ENCODE measurements around the gene IMPDH1.
A peak's percentile ranks its signal among the peaks of the same experiment; 100 is the strongest.
"Not testable (repeated sequence)": the region's sequence is repeated elsewhere in the genome, so short reads cannot be mapped to it uniquely, and the experiment has no call there.

IMPDH1 gene

DNA sequence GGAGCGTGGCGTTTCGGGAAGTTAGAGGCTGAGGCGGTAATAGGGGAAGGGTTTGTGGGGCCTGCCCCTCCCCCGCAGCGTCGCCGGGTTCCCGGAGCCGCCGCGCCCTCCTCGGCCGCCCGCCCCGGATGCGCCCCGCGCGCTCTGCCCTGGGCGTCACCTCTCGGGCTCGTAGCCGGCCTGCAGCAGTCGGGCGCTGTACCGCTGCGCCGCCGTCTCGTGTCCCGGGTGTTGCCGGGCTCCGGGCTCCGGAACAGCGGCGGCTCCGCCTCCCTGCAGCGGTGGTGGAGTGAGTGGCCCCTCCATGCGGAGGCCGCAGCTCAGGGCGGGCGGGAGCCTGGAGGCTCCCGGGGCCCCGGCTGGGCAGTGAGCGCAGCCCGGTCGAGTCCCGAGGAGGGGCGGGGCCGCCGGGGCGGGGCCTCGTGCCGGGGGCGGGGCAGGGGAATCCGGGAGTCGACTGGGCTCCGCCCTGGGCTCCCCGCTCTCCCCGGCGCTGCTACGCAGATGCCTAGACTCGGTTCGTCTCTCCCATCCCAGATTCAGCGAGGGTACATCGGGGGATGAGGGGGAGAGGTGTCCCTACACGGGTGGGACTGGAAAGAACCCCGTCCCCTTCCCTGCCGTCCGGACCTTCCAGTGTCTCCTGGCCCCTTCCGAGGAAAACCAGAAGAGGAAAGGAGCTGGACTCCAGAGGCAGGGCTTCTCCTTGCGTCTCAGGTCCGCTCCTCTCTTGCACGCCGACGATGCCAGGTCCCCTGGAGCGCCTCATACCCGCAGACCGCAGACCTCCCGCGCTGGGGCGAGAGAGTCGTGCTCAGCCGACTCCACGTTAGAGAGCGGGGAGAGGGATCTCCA, at the start of gene IMPDH1:
IMPDH1 (minus strand) TSS at position 387 of the 855 bp plus-strand sequence; CDS start at position 306, 81 bp downstream.
- H3K9me3 ChIP-seq (ENCODE audit: control insufficient read depth, low read length): peaks cover 10% of the 10 kb centered on the region
- peak within 1 kb of the TSS; percentile 85 for H3K4me3 ChIP-seq (ENCODE audit: low read length)
- no peaks in the 10 kb centered on the region for H3K27me3 ChIP-seq (replicated peaks; ENCODE audit: control insufficient read depth, insufficient read depth, low read length)
- H3K4me1 ChIP-seq (ENCODE audit: control insufficient read depth, insufficient read depth, low read length): peaks cover 34% of the 10 kb centered on the region
- H3K36me3 ChIP-seq (ENCODE audit: control insufficient read depth, insufficient read depth, low read length, severe bottlenecking): no peaks in the 10 kb centered on the region
- DNase-seq (ENCODE audit: low read depth): peak; percentile 93
- peak within 1 kb of the TSS; percentile 90 for H3K9ac ChIP-seq (ENCODE audit: low read length)

DNA sequence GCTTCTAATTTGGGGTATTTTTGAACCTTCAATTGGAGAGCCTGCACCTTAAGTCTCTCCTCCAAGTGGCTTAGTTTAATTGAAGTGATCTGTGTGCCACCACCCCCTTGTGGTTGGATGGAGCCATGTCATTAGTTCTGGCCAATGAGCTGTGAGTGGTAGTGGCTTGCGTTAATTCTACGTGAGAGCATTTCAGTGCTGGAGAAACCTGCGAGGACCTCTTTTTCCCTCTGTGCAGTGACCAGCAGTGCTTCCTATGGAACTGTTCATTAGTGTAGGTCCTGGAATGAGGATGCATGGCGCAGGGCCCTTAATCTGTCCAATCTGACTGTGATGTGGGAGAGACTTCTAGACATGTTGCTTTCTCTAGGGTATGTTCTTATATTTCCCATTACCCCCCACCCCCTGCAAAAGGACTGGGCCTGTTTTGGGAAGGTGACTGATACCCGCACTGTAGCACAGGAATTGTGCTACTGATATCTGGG, 49.7 kb upstream of the IMPDH1 start:
- Histone ChIP-seq H3K36me3 (ENCODE audit: control insufficient read depth, insufficient read depth, low read length, severe bottlenecking) (peaks cover 26% of the 10 kb centered on the region), H3K4me1 (ENCODE audit: control insufficient read depth, insufficient read depth, low read length) (peaks cover 39% of the 10 kb centered on the region), H3K27me3 (replicated peaks; ENCODE audit: control insufficient read depth, insufficient read depth, low read length) (no peaks in the 10 kb centered on the region), H3K9ac (ENCODE audit: low read length) (peak overlapping the region; percentile 94), H3K4me3 (ENCODE audit: low read length) (peak overlapping the region; percentile 92), H3K9me3 (ENCODE audit: control insufficient read depth, low read length) (no peaks in the 10 kb centered on the region)
- peak; percentile 71 for DNase-seq (ENCODE audit: low read depth)

DNA sequence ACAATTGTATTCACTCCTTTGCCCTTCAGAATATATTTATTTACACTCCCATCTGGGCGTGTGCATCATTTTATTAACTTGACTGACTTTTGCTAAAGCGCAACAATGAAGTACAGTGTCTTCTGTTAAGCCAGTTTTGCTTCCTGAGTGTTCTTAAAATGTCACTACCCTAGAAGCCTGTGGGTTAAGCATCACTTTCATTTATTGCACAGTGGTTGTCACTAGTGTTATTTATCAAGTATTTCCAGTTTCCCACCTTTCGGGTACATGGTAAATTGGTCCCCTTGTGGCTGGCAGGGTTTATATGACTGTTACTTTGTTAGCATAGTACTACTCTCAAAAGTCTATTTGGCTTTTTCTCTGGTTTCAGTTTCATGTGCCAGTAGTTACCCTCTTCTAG, 49.2 kb upstream of the IMPDH1 start:
- Histone ChIP-seq H3K4me3 (ENCODE audit: low read length) (peak overlapping the region; percentile 92), H3K4me1 (ENCODE audit: control insufficient read depth, insufficient read depth, low read length) (peaks cover 42% of the 10 kb centered on the region)

DNA sequence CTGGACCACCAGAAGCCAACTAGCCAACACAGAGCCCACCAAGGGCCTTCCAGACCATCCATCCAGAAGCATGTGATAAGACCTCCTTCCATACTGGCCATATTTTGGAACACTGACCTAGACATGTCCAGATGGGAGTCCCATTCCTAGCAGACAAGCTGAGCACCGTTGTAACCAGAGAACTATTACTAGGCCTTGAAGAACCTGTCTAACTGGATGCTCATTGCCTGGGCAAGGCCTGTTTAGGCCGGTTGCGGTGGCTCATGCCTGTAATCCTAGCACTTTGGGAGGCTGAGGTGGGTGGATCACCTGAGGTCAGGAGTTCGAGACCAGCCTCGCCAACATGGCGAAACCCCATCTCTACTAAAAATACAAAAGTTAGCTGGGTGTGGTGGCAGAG, 47.6 kb upstream of the IMPDH1 start:
- DNase-seq (ENCODE audit: low read depth); H3K9me3 ChIP-seq (ENCODE audit: control insufficient read depth, low read length); H3K27me3 ChIP-seq (replicated peaks; ENCODE audit: control insufficient read depth, insufficient read depth, low read length): not testable (repeated sequence)
- peak overlapping the region; percentile 92 for H3K4me3 ChIP-seq (ENCODE audit: low read length)
- peaks cover 23% of the 10 kb centered on the region for H3K36me3 ChIP-seq (ENCODE audit: control insufficient read depth, insufficient read depth, low read length, severe bottlenecking)
- H3K4me1 ChIP-seq (ENCODE audit: control insufficient read depth, insufficient read depth, low read length): peaks cover 54% of the 10 kb centered on the region
- peak overlapping the region; percentile 94 for H3K9ac ChIP-seq (ENCODE audit: low read length)

More for the DNA sequence above, 49.2 kb upstream of the IMPDH1 start:
- H3K27me3 ChIP-seq (replicated peaks; ENCODE audit: control insufficient read depth, insufficient read depth, low read length): no peaks in the 10 kb centered on the region
- no peaks in the 10 kb centered on the region for H3K9me3 ChIP-seq (ENCODE audit: control insufficient read depth, low read length)
- peaks cover 26% of the 10 kb centered on the region for H3K36me3 ChIP-seq (ENCODE audit: control insufficient read depth, insufficient read depth, low read length, severe bottlenecking)
- no peak for DNase-seq (ENCODE audit: low read depth)
- peak overlapping the region; percentile 94 for H3K9ac ChIP-seq (ENCODE audit: low read length)

DNA sequence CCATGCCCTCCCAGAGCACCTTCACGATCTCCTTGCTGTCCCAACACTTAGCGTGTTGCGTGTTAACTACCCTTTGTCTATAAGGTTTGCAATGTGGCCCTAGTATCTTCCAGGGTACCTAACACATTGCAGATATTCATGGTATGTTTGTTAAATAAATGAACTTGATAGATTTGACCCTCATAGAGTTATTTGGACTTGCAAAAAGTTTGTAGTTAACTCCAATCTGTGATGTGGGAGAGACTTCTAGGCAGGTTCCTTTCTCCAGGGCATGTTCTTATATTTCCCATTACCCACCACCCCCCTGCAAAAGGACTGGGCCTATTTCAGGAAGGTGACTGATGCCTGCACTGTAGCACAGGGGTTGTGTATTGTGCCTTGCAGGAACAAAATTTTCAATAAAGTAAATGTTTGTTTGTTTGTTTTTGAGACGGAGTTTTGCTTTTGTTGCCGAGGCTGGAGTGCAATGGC, 46.5 kb upstream of the IMPDH1 start:
- no peaks in the 10 kb centered on the region for H3K9me3 ChIP-seq (ENCODE audit: control insufficient read depth, low read length)
- peak overlapping the region; percentile 92 for H3K4me3 ChIP-seq (ENCODE audit: low read length)
- H3K36me3 ChIP-seq (ENCODE audit: control insufficient read depth, insufficient read depth, low read length, severe bottlenecking): peaks cover 23% of the 10 kb centered on the region
- H3K4me1 ChIP-seq (ENCODE audit: control insufficient read depth, insufficient read depth, low read length): peaks cover 64% of the 10 kb centered on the region
- no peaks in the 10 kb centered on the region for H3K27me3 ChIP-seq (replicated peaks; ENCODE audit: control insufficient read depth, insufficient read depth, low read length)
- peak overlapping the region; percentile 94 for H3K9ac ChIP-seq (ENCODE audit: low read length)
- DNase-seq (ENCODE audit: low read depth): peak; percentile 19

DNA sequence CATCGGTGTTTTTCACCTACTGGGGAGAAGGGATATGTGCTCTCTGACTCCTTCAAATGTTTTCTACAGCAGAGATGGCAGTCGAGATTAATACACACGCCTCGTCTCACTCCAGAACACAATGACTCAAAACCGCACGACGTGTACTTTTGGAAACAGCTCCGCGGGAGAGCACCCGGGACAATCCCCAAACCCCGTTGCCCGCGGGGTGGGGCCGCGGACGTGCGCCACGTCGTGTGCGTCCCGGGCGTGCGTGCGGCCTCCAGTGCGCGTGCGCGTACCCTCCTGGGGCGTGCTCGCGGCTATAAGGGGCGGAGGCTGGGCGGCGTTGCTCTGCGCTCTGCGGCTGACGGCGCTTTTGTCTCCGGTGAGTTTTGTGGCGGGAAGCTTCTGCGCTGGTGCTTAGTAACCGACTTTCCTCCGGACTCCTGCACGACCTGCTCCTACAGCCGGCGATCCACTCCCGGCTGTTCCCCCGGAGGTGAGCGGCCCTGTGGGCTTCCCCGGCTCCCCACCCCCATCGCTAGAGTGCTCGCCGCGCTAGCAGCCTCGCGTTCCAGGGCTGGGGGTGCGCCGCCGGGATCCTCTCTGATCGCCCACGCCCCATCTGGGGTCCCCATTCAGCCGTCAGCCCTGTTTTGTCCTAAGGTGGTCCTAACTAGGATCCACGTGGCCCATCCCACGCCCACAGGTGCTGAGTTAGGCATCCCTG, 45.9 kb upstream of the IMPDH1 start, which contains the start of gene HILPDA:
HILPDA (plus strand) TSS at position 336 of the 712 bp plus-strand sequence. CDS start 1,391 bp downstream, outside the sequence.
- Histone ChIP-seq H3K36me3 (ENCODE audit: control insufficient read depth, insufficient read depth, low read length, severe bottlenecking) (peaks cover 23% of the 10 kb centered on the region), H3K4me1 (ENCODE audit: control insufficient read depth, insufficient read depth, low read length) (peaks cover 70% of the 10 kb centered on the region), H3K9ac (ENCODE audit: low read length) (peak within 1 kb of the TSS; percentile 94), H3K4me3 (ENCODE audit: low read length) (peak within 1 kb of the TSS; percentile 92), H3K27me3 (replicated peaks; ENCODE audit: control insufficient read depth, insufficient read depth, low read length) (no peaks in the 10 kb centered on the region), H3K9me3 (ENCODE audit: control insufficient read depth, low read length) (no peaks in the 10 kb centered on the region)
- peak; percentile 98 for DNase-seq (ENCODE audit: low read depth)

DNA sequence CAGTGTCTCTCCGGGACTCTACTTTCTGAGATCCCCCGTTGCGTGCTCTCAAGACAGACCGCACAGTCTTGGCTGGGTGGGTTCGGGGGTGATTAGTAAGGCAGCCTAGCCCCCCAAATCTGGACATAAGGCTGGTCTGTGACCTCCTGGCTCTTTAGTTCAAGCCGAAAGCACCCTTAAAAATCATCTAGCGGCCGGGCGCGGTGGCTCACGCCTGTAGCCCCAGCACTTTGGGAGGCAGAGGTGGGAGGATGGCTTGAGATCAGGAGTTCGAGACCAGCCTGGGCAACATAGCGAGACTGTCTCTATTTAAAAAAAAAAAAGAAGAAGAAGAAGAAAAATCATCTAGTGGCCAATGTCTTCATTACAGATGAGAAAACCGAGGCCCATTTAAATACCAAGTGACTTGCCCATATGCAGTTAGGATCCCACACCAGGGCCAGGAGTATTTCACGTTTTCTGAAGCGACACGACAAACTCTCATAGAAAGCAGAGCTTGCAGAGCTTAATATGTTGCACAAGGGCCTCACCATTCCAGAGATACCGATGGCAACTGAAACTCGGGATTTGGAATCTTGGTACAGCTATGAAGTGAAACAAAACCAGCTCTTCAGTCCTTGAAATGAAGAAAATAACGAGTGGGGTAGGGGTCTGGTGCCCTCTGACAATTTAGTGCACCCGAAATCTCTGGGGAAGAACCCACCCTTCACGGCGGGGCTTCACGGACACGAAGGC, 45.2 kb upstream of the IMPDH1 start:
- peak overlapping the region; percentile 92 for H3K4me3 ChIP-seq (ENCODE audit: low read length)

DNA sequence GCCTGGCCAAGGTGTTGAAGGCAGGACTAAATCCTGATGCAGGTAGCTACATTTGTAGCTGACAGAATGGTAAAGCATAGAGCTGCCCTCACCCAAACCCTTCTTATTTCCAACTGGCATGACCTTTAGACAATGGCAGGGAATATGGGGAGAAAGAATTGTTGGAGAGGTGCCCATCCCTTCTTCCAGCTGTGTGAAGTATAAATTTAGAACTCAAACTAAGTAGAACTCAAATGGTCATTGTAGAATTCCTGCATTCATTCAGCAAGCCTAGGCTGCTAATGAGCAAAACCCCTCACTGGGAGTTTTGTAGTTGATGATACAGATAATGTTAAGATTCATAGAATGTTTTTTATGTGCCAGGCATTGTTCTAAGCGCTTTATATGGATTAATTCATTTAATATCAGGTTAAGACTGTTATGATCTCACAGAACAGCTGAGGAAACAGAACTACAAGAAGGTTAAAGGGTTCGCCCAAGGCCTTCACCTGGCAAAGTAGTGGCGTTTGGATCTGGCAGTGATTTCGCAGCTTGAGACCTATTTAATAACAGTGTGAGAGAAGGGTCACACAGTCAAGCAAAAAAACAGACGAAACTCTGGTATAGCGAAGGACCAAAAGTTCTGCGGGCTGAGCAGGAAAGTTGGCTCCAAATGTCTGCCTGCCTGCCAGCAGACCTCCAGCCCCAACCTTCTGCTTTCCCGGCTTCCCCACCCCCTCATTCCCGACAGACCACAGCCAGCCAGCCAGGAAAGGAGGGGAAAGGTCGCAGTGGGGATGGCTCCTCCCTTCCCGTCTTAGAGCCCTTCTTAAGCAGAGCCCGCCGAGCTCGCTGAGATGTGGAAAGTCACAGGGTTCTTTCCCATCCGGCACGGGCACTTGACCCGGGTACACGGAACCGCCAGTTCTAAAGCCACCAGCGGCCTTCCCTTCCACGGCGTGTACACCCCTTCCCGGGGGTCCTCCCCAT, 44.3 kb upstream of the IMPDH1 start:
- peak overlapping the region; percentile 92 for H3K4me3 ChIP-seq (ENCODE audit: low read length)
- H3K36me3 ChIP-seq (ENCODE audit: control insufficient read depth, insufficient read depth, low read length, severe bottlenecking): peaks cover 23% of the 10 kb centered on the region
- peak overlapping the region; percentile 94 for H3K9ac ChIP-seq (ENCODE audit: low read length)
- H3K4me1 ChIP-seq (ENCODE audit: control insufficient read depth, insufficient read depth, low read length): peaks cover 72% of the 10 kb centered on the region
- no peaks in the 10 kb centered on the region for H3K9me3 ChIP-seq (ENCODE audit: control insufficient read depth, low read length)
- peak; percentile 27 for DNase-seq (ENCODE audit: low read depth)
- H3K27me3 ChIP-seq (replicated peaks; ENCODE audit: control insufficient read depth, insufficient read depth, low read length): no peaks in the 10 kb centered on the region

More for the DNA sequence above, 45.2 kb upstream of the IMPDH1 start:
- H3K27me3 ChIP-seq (replicated peaks; ENCODE audit: control insufficient read depth, insufficient read depth, low read length): no peaks in the 10 kb centered on the region
- H3K9ac ChIP-seq (ENCODE audit: low read length): peak overlapping the region; percentile 94
- peaks cover 23% of the 10 kb centered on the region for H3K36me3 ChIP-seq (ENCODE audit: control insufficient read depth, insufficient read depth, low read length, severe bottlenecking)
- peaks cover 76% of the 10 kb centered on the region for H3K4me1 ChIP-seq (ENCODE audit: control insufficient read depth, insufficient read depth, low read length)
- peak; percentile 61 for DNase-seq (ENCODE audit: low read depth)
- H3K9me3 ChIP-seq (ENCODE audit: control insufficient read depth, low read length): no peaks in the 10 kb centered on the region

DNA sequence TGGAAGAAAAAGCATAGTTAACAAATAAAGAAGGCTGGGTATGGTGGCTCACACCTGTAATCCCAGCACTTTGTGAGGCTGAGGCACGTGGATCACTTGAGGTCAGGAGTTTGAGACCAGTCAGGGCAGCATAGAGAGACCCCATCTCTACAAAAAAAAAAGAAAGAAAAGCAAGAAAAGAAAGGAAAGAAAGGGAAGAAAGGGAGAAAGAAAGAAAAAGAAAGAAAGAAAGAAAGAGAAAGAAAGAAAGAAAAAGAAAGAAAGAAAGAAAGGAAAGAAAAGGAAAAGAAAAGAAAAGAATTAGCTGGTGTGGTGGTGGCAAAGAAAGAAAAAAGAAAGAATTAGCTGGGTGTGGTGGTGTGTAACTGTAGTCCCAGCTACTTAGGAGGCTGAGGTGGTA, 42.8 kb upstream of the IMPDH1 start:
- peaks cover 70% of the 10 kb centered on the region for H3K4me1 ChIP-seq (ENCODE audit: control insufficient read depth, insufficient read depth, low read length)
- peak overlapping the region; percentile 94 for H3K9ac ChIP-seq (ENCODE audit: low read length)
- no peaks in the 10 kb centered on the region for H3K27me3 ChIP-seq (replicated peaks; ENCODE audit: control insufficient read depth, insufficient read depth, low read length)
- DNase-seq (ENCODE audit: low read depth): no peak
- no peak overlapping the region for H3K4me3 ChIP-seq (ENCODE audit: low read length)
- no peaks in the 10 kb centered on the region for H3K9me3 ChIP-seq (ENCODE audit: control insufficient read depth, low read length)
- H3K36me3 ChIP-seq (ENCODE audit: control insufficient read depth, insufficient read depth, low read length, severe bottlenecking): peaks cover 7% of the 10 kb centered on the region

DNA sequence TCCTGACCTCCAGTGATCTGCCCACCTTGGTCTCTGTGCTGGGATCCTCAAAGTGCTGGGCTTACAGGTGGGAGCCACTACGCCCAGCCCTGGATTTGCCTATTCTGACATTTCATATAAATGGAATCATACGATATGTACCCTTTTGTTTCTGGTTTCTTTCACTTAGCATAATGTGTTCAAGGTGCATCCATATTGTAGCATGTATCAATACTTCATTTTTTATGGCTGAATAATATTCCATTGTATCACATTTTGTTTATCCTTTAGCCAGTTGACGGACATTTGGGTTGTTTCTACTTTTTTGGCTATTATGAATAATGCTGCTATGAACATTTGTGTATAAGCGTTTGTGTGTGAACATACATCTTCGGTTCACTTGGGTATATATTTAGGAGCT, 41.1 kb upstream of the IMPDH1 start:
- H3K4me3 ChIP-seq (ENCODE audit: low read length): peak overlapping the region; percentile 24
- peak overlapping the region; percentile 62 for H3K9ac ChIP-seq (ENCODE audit: low read length)
- no peak for DNase-seq (ENCODE audit: low read depth)
- H3K27me3 ChIP-seq (replicated peaks; ENCODE audit: control insufficient read depth, insufficient read depth, low read length): no peaks in the 10 kb centered on the region
- H3K9me3 ChIP-seq (ENCODE audit: control insufficient read depth, low read length): no peaks in the 10 kb centered on the region
- H3K36me3 ChIP-seq (ENCODE audit: control insufficient read depth, insufficient read depth, low read length, severe bottlenecking): no peaks in the 10 kb centered on the region
- peaks cover 74% of the 10 kb centered on the region for H3K4me1 ChIP-seq (ENCODE audit: control insufficient read depth, insufficient read depth, low read length)
